CD4-positive, alpha-beta memory T cell (primary cell): ENCODE data around the gene PLCL2. TPM values are rescaled to one million over a fixed set of nuclear protein-coding genes. Genes with fewer than 3 reads are reported as not detected.
A peak's percentile ranks its signal among the peaks of the same experiment; 100 is the strongest.
"Not testable (repeated sequence)": the region's sequence is repeated elsewhere in the genome, so short reads cannot be mapped to it uniquely, and the experiment has no call there.

Experiments used
- CTCF ChIA-PET: fragments of 350-600 bp; sonication (Branson Sonifier 250); formaldehyde crosslinking; loops from one replicate; lab custom pipeline; 2021; ENCODE audit warnings: inconsistent platforms; ENCODE audit not compliant: partially characterized antibody; lab: Charles Lee
- POLR2A ChIA-PET: fragments of 350-600 bp; sonication (Branson Sonifier 250); formaldehyde crosslinking; loops from one replicate; lab custom pipeline; 2021; ENCODE audit not compliant: partially characterized antibody; lab: Charles Lee
- DNase-seq, 5 donors: peaks; one replicate each; pipeline versions ENCODE4 v3.0.0 to v3.0.0-alpha.2; 2020 to 2022; ENCODE audit warnings: mixed read lengths in 1 of 5
- H3K27ac ChIP-seq: one replicate; pipeline ENCODE4 v1.7.0; 2013; ENCODE audit warnings: low read depth, low read length
- H3K27me3 ChIP-seq: 2 replicates; pipeline ENCODE4 v1.7.0; 2013; ENCODE audit warnings: mild to moderate bottlenecking, low read length, moderate library complexity; ENCODE audit not compliant: insufficient read depth
- H3K36me3 ChIP-seq: 2 replicates; pipeline ENCODE4 v1.7.0; 2013; ENCODE audit warnings: mild to moderate bottlenecking, low read length, moderate library complexity; ENCODE audit not compliant: insufficient read depth
- H3K4me1 ChIP-seq: 2 replicates; pipeline ENCODE4 v1.7.0; 2013; ENCODE audit warnings: mild to moderate bottlenecking, low read length, moderate library complexity; ENCODE audit not compliant: insufficient read depth
- H3K4me3 ChIP-seq, 2 donors: one replicate each; pipeline ENCODE4 v1.7.0; 2013; ENCODE audit warnings: low read length in 2 of 2, mild to moderate bottlenecking in 1 of 2
- H3K9me3 ChIP-seq, 2 donors: one replicate each; pipeline ENCODE4 v1.7.0; 2013; ENCODE audit warnings: low read length in 2 of 2, control low read depth in 1 of 2; ENCODE audit not compliant: control insufficient read depth in 1 of 2
- H3K27ac Mint-ChIP-seq, 7 donors: one replicate each; pipeline ENCODE4 v1.8.0; 2020 to 2021; ENCODE audit warnings: mixed read lengths in 7 of 7, mild to moderate bottlenecking in 6 of 7, inconsistent platforms in 3 of 7, moderate library complexity in 3 of 7
- H3K27me3 Mint-ChIP-seq, 2 donors: one replicate each; pipeline ENCODE4 v1.8.0; 2020 to 2021; ENCODE audit warnings: mixed read lengths in 2 of 2
- H3K36me3 Mint-ChIP-seq, 2 donors: one replicate each; pipeline ENCODE4 v1.8.0; 2020 to 2021; ENCODE audit warnings: mixed read lengths in 2 of 2, inconsistent platforms in 1 of 2, mild to moderate bottlenecking in 1 of 2
- H3K4me1 Mint-ChIP-seq, 4 donors: one replicate each; pipeline ENCODE4 v1.8.0; 2020 to 2021; ENCODE audit warnings: mixed read lengths in 4 of 4, mild to moderate bottlenecking in 1 of 4
- H3K4me3 Mint-ChIP-seq, 8 donors: one replicate each; pipeline ENCODE4 v1.8.0; 2020 to 2021; ENCODE audit warnings: mixed read lengths in 8 of 8, mild to moderate bottlenecking in 7 of 8, moderate library complexity in 6 of 8, inconsistent platforms in 3 of 8
- H3K9me3 Mint-ChIP-seq, 8 donors: one replicate each; pipeline ENCODE4 v1.8.0; 2020 to 2021; ENCODE audit warnings: mixed read lengths in 8 of 8, mild to moderate bottlenecking in 5 of 8, inconsistent platforms in 3 of 8, moderate library complexity in 1 of 8
- intact Hi-C: fragments of 100-400 bp; cut with micrococcal nuclease; formaldehyde crosslinking; loops from one replicate; pipeline ENCODE4 v1.15.1; 2023
- polyA plus RNA-seq, 2 donors: library from polyadenylated mRNA; unstranded; fragments of 300-500 nt; fragmentation: Illumina TruSeq; gene quantifications; one replicate each; pipeline ENCODE4 v1.2.3, GENCODE V29; 2021
- total RNA-seq, 2 experiments: library from RNA; stranded (reverse); gene quantifications; one replicate each; pipeline ENCODE4 v1.2.3, GENCODE V29; 2021

PLCL2 gene
- total and polyA plus RNA-seq, 4 experiments from 2014 or later = 64.5 to 89.4 (median 68.1) TPM

DNA sequence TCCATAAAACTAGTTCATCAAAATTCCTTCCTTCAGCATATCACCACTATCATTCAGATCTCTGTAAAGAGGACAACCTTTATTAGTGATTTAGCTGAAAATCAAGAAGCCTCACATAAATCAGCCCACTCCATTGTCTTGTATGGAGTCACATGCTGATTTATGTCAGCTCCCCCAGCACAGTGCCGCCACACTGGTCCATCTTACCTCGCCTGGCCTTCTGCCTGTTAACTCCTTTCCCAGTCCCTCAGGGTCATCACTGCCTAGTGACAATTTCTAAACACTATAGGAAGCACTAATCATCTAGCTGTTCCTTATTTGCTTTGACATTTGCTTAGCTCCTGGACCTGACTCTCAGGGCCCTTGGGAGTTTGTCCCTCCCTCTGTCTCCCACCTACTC is 75.4 kb downstream of the PLCL2 start:
- Mint-ChIP-seq H3K27me3 (no peaks in the 10 kb centered on the region), H3K4me3 (no peak overlapping the region), H3K4me1 (peaks cover 29 to 56% (median 44%) of the 10 kb centered on the region in 4 donors), H3K9me3 (peaks cover 0 to 9% (median 0%) of the 10 kb centered on the region in 8 donors), H3K27ac (peak overlapping the region in 4 of 7 donors; percentile 9 to 88 (median 26)), H3K36me3 (peaks cover 12 to 20% of the 10 kb centered on the region in 2 donors)
- ChIA-PET CTCF (no interaction called here), POLR2A (no interaction called here)
- no peak for DNase-seq
- Histone ChIP-seq H3K9me3 (no peaks in the 10 kb centered on the region), H3K36me3 (no peaks in the 10 kb centered on the region), H3K4me1 (no peaks in the 10 kb centered on the region), H3K4me3 (no peak overlapping the region), H3K27me3 (no peaks in the 10 kb centered on the region), H3K27ac (no peak overlapping the region)
- intact Hi-C loops = no loop called here

- H3K27me3 ChIP-seq = no peaks in the 10 kb centered on the region
- H3K27ac Mint-ChIP-seq = peak overlapping the region in 5 of 7 donors; percentile 3 to 54 (median 44)
- peaks cover 12 to 24% of the 10 kb centered on the region in 2 donors for H3K36me3 Mint-ChIP-seq
- H3K27me3 Mint-ChIP-seq = no peaks in the 10 kb centered on the region
- no peaks in the 10 kb centered on the region for H3K9me3 ChIP-seq
- H3K4me3 ChIP-seq = no peak overlapping the region
- H3K4me3 Mint-ChIP-seq = peak overlapping the region in 1 of 8 donors; percentile 4
- no peak for DNase-seq
- H3K36me3 ChIP-seq = no peaks in the 10 kb centered on the region
- no peak overlapping the region for H3K27ac ChIP-seq
- CTCF ChIA-PET = no interaction called here
- POLR2A ChIA-PET = no interaction called here
- intact Hi-C loops = no loop called here
- H3K4me1 ChIP-seq = no peaks in the 10 kb centered on the region
- peaks cover 29 to 54% (median 44%) of the 10 kb centered on the region in 4 donors for H3K4me1 Mint-ChIP-seq
- peaks cover 0 to 18% (median 0%) of the 10 kb centered on the region in 8 donors for H3K9me3 Mint-ChIP-seq
Observed at GRCh38 chr3:16961621-16962205, 77.0 kb downstream of the PLCL2 start.

DNA sequence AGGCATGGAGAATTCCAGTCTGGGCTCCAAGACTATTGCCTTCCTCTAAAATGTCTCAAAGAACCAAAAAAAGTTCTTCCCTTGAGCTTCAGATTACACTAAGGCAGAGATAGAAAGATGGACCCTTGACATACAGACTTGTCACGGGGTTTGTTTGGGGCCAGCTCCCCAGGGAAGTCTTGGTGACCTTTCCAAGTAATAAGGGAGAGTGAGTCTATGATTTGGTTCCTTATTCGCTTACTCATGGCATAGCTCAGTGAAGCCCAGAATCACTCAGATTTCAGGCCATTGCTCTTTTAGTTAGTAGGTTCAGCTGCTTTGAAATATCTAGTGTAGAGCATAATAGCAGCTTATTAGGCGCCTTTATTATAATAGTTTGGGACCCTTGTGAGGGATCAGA is 90.3 kb downstream of the PLCL2 start:
- peaks cover 0 to 15% (median 8%) of the 10 kb centered on the region in 8 donors for H3K9me3 Mint-ChIP-seq
- Histone ChIP-seq H3K9me3 (no peaks in the 10 kb centered on the region), H3K27ac (no peak overlapping the region), H3K27me3 (no peaks in the 10 kb centered on the region), H3K36me3 (no peaks in the 10 kb centered on the region), H3K4me3 (no peak overlapping the region), H3K4me1 (peaks cover 34% of the 10 kb centered on the region)
- no peak for DNase-seq
- intact Hi-C loops = no loop called here
- no peaks in the 10 kb centered on the region for H3K27me3 Mint-ChIP-seq
- peaks cover 9 to 15% of the 10 kb centered on the region in 2 donors for H3K36me3 Mint-ChIP-seq
- H3K27ac Mint-ChIP-seq = peak overlapping the region in 2 of 7 donors; percentile 6 to 31
- CTCF ChIA-PET = no interaction called here
- peak overlapping the region in 1 of 8 donors; percentile 28 for H3K4me3 Mint-ChIP-seq
- POLR2A ChIA-PET = interaction anchor here (0.5 kb wide), 2 partner anchors 487 to 1600 kb away, joined by 3 read pairs; no protein-coding TSS in a partner anchor
- peaks cover 47 to 76% (median 59%) of the 10 kb centered on the region in 4 donors for H3K4me1 Mint-ChIP-seq

- no peak overlapping the region for H3K4me3 ChIP-seq
- ChIA-PET CTCF (no interaction called here), POLR2A (no interaction called here)
- Mint-ChIP-seq H3K27me3 (no peaks in the 10 kb centered on the region), H3K4me3 (no peak overlapping the region), H3K27ac (peak overlapping the region in 3 of 7 donors; percentile 29 to 51 (median 35)), H3K9me3 (peaks cover 0 to 2% (median 0%) of the 10 kb centered on the region in 8 donors), H3K4me1 (peaks cover 50 to 79% (median 64%) of the 10 kb centered on the region in 4 donors), H3K36me3 (peaks cover 13 to 15% of the 10 kb centered on the region in 2 donors)
- no peak for DNase-seq
- no peaks in the 10 kb centered on the region for H3K9me3 ChIP-seq
- H3K36me3 ChIP-seq = no peaks in the 10 kb centered on the region
- peaks cover 34% of the 10 kb centered on the region for H3K4me1 ChIP-seq
- H3K27ac ChIP-seq = no peak overlapping the region
- intact Hi-C loops = no loop called here
- no peaks in the 10 kb centered on the region for H3K27me3 ChIP-seq
Observed at GRCh38 chr3:16978234-16978920, 93.6 kb downstream of the PLCL2 start.

DNA sequence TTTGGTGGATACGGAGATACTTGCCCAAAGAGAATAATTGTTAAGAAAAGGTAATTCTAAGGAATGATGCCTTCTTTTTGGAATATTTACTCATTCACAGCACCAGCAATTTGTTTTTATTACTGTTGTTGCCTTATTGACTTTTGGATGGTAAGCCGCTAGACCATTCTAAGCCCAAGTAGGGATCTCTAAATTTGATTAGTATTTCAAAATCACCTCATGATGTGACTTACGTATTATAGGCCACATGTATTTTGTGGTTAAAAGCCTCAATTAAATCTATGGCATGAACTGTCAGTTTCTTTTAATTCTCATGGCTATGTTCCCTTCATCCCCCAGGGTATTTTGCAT is 94.1 kb downstream of the PLCL2 start:
- peak overlapping the region in 2 of 7 donors; percentile 29 to 51 for H3K27ac Mint-ChIP-seq
- ChIA-PET CTCF (no interaction called here), POLR2A (no interaction called here)
- intact Hi-C loops = no loop called here
- DNase-seq = no peak
- peaks cover 13 to 15% of the 10 kb centered on the region in 2 donors for H3K36me3 Mint-ChIP-seq
- peaks cover 0 to under 1% (median 0%) of the 10 kb centered on the region in 8 donors for H3K9me3 Mint-ChIP-seq
- Histone ChIP-seq H3K4me3 (no peak overlapping the region), H3K27me3 (no peaks in the 10 kb centered on the region), H3K9me3 (no peaks in the 10 kb centered on the region), H3K27ac (no peak overlapping the region), H3K36me3 (no peaks in the 10 kb centered on the region), H3K4me1 (peaks cover 32% of the 10 kb centered on the region)
- peaks cover 46 to 76% (median 62%) of the 10 kb centered on the region in 4 donors for H3K4me1 Mint-ChIP-seq
- no peaks in the 10 kb centered on the region for H3K27me3 Mint-ChIP-seq
- H3K4me3 Mint-ChIP-seq = no peak overlapping the region

DNA sequence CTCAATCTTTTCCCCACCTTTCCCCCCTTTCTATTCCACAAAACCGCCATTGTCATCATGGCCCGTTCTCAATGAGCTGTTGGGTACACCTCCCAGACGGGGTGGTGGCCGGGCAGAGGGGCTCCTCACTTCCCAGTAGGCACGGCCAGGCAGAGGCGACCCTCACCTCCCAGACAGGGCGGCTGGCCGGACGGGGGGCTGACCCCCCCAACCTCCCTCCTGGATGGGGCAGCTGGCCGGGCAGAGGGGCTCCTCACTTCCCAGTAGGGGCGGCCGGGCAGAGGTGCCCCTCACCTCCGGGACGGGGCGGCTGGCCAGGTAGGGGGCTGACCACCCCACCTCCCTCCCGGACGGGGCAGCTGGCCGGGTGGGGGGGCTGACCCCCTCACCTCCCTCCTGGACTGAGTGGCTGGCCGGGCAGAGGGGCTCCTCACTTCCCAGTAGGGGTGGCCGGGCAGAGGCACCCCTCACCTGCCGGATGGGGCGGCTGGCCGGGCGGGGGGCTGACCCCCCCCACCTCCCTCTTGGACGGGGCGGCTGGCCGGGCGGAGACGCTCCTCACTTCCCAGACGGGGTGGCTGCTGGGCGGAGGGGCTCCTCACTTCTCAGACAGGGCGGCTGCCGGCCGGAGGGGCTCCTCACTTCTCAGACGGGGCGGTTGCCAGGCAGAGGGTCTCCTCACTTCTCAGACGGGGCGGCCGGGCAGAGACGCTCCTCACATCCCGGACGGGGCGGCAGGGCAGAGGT is 95.2 kb downstream of the PLCL2 start:
- POLR2A ChIA-PET, H3K4me3 Mint-ChIP-seq, H3K9me3 ChIP-seq, DNase-seq, intact Hi-C loops, H3K27me3 ChIP-seq, H3K36me3 ChIP-seq, H3K9me3 Mint-ChIP-seq, H3K4me3 ChIP-seq, H3K27ac ChIP-seq, CTCF ChIA-PET, H3K27me3 Mint-ChIP-seq, H3K27ac Mint-ChIP-seq: not testable (repeated sequence)
- Mint-ChIP-seq H3K36me3 (peaks cover 13 to 15% of the 10 kb centered on the region in 2 donors), H3K4me1 (peaks cover 41 to 76% (median 59%) of the 10 kb centered on the region in 4 donors)
- H3K4me1 ChIP-seq = peaks cover 21% of the 10 kb centered on the region

- DNase-seq, H3K27me3 Mint-ChIP-seq, H3K27ac Mint-ChIP-seq, CTCF ChIA-PET, POLR2A ChIA-PET, H3K27ac ChIP-seq, H3K9me3 Mint-ChIP-seq, intact Hi-C loops, H3K9me3 ChIP-seq, H3K36me3 ChIP-seq, H3K27me3 ChIP-seq, H3K4me3 ChIP-seq: not testable (repeated sequence)
- H3K4me1 ChIP-seq = peaks cover 20% of the 10 kb centered on the region
- Mint-ChIP-seq H3K4me1 (peaks cover 43 to 76% (median 60%) of the 10 kb centered on the region in 4 donors), H3K36me3 (peaks cover 13 to 15% of the 10 kb centered on the region in 2 donors), H3K4me3 (peak overlapping the region in 1 of 8 donors; percentile 21)
Observed at GRCh38 chr3:16980526-16980925, 95.8 kb downstream of the PLCL2 start.
